GM12878 (cell line): ENCODE results near the gene RAI14. TPM values are rescaled to one million over a fixed set of nuclear protein-coding genes. Genes with fewer than 3 reads are reported as not detected.

ENCODE experiments used
- ATAC-seq: fragments of 200-7000 bp; cut with Tn5 transposase; 3 replicates; pipeline ENCODE4 v1.9.1; 2020; ENCODE audit warnings: mild to moderate bottlenecking, moderate library complexity
- BruUV-seq: library from RNA; stranded (reverse); fragments of 400-500 nt; replicated peaks from 2 replicates; lab custom pipeline; 2021; lab: Mats Ljungman, UMichigan
- CTCF ChIA-PET: fragments of 300-600 bp; sonication (Branson Sonifier 250); formaldehyde crosslinking; extraction: SDS; loops from one replicate; lab custom pipeline; 2021; ENCODE audit warnings: inconsistent platforms; lab: Yijun Ruan, JAX
- POLR2A ChIA-PET: fragments of 350-600 bp; formaldehyde crosslinking; extraction: SDS; loops from one replicate; lab custom pipeline; 2021; ENCODE audit warnings: inconsistent platforms; lab: Charles Lee
- RAD21 ChIA-PET: fragments of 300-600 bp; sonication (Branson Sonifier 250); formaldehyde crosslinking; loops from one replicate; lab custom pipeline; 2023; ENCODE audit warnings: antibody characterized with exemption; ENCODE audit not compliant: unreplicated experiment; lab: Charles Lee
- SMC1A ChIA-PET: fragments of 300-600 bp; sonication (Branson Sonifier 250); formaldehyde crosslinking; loops from one replicate; lab custom pipeline; 2023; ENCODE audit not compliant: unreplicated experiment, uncharacterized antibody; lab: Charles Lee
- DNase-seq: peaks from one replicate; pipeline ENCODE4 v3.0.0-alpha.2; 2011; ENCODE audit warnings: low read depth, low spot score
- FAIRE-seq: peaks from 3 replicates; lab custom pipeline; 2011; peaks lifted over from hg19 to GRCh38; lab: Jason Lieb, UNC
- H2AFZ ChIP-seq: 2 replicates; pipeline ENCODE4 v1.6.0; 2011; ENCODE audit warnings: low read depth, low read length, control low read depth; ENCODE audit not compliant: control insufficient read depth
- H3K27ac ChIP-seq: 2 replicates; pipeline ENCODE4 v1.5.1; 2011; ENCODE audit warnings: control low read depth; ENCODE audit not compliant: control insufficient read depth, insufficient read depth
- H3K27me3 ChIP-seq, 2 experiments: replicated peaks in 1 of 2; 2 replicates each; pipeline versions ENCODE4 v1.6.0 to v1.6.1; 2011; ENCODE audit warnings: low read length in 1 of 2; ENCODE audit not compliant: control insufficient read depth in 2 of 2, insufficient read depth in 2 of 2
- H3K36me3 ChIP-seq, 2 experiments: 2 replicates each; pipeline ENCODE4 v1.5.1; 2011; ENCODE audit warnings: low read length in 1 of 2; ENCODE audit not compliant: control insufficient read depth in 2 of 2, insufficient read depth in 2 of 2
- H3K4me1 ChIP-seq: 2 replicates; pipeline ENCODE4 v1.6.1; 2011; ENCODE audit warnings: mild to moderate bottlenecking, low read length, moderate library complexity, mixed read lengths; ENCODE audit not compliant: control insufficient read depth, insufficient read depth
- H3K4me2 ChIP-seq: 2 replicates; pipeline ENCODE4 v1.6.0; 2011; ENCODE audit warnings: control low read depth; ENCODE audit not compliant: control insufficient read depth, insufficient read depth
- H3K4me3 ChIP-seq: fragments of 200-600 bp; sonication (generic); 2 replicates; pipeline ENCODE4 v1.5.1; 2016
- H3K79me2 ChIP-seq: 2 replicates; pipeline ENCODE4 v1.6.0; 2011; ENCODE audit warnings: low read length; ENCODE audit not compliant: control insufficient read depth, insufficient read depth
- H3K9ac ChIP-seq: 2 replicates; pipeline ENCODE4 v1.8.0; 2011; ENCODE audit warnings: low read length, control low read depth, mixed read lengths; ENCODE audit not compliant: control insufficient read depth, insufficient read depth
- H3K9me3 ChIP-seq: replicated peaks from 3 replicates; pipeline ENCODE4 v1.5.1; 2011; ENCODE audit warnings: mild to moderate bottlenecking, low read length; ENCODE audit not compliant: control insufficient read depth, insufficient read depth
- H4K20me1 ChIP-seq: 2 replicates; pipeline ENCODE4 v1.6.0; 2011; ENCODE audit not compliant: control insufficient read depth, insufficient read depth
- BMI1 ChIP-seq: fragments of 450-650 bp; IDR thresholded peaks from 2 replicates; pipeline ENCODE4 v1.6.1; 2016; ENCODE audit warnings: mild to moderate bottlenecking, moderate library complexity, borderline replicate concordance
- EED ChIP-seq: sonication (generic); IDR thresholded peaks from 2 replicates; pipeline ENCODE4 v1.6.1; 2016; ENCODE audit warnings: antibody characterized with exemption, low read depth
- EGR1 ChIP-seq, 2 experiments: IDR thresholded peaks; 1 replicate in 1 of 2; 2 replicates in 1 of 2; pipeline ENCODE4 v1.6.1; 2011 to 2012; ENCODE audit warnings: low read depth in 2 of 2, low read length in 2 of 2, borderline replicate concordance in 1 of 2, mild to moderate bottlenecking in 1 of 2, moderate library complexity in 1 of 2
- ELK1 ChIP-seq: IDR thresholded peaks from 2 replicates; pipeline ENCODE4 v1.6.1; 2012; ENCODE audit warnings: low read depth, low read length, improper control_type of control experiment
- HDGF ChIP-seq: fragments of 450-650 bp; IDR thresholded peaks from 2 replicates; pipeline ENCODE4 v1.6.1; 2016; ENCODE audit warnings: antibody characterized with exemption
- JUNB ChIP-seq: IDR thresholded peaks from 2 replicates; pipeline ENCODE4 v1.6.1; 2016; ENCODE audit warnings: antibody characterized with exemption, mild to moderate bottlenecking
- NFIC ChIP-seq: IDR thresholded peaks from 2 replicates; pipeline ENCODE4 v1.6.1; 2012; ENCODE audit warnings: low read depth, mild to moderate bottlenecking, inconsistent platforms, low read length, moderate library complexity
- NR2C1 ChIP-seq: fragments of 450-650 bp; IDR thresholded peaks from 2 replicates; pipeline ENCODE4 v1.6.1; 2017; ENCODE audit warnings: antibody characterized with exemption, mild to moderate bottlenecking, moderate library complexity
- NR2F1 ChIP-seq: fragments of 450-650 bp; conservative IDR thresholded peaks from 2 replicates; pipeline ENCODE4 v1.6.1; 2017; ENCODE audit warnings: mild to moderate bottlenecking
- STAT3 ChIP-seq: IDR thresholded peaks from 2 replicates; pipeline ENCODE4 v1.6.1; 2011; ENCODE audit warnings: low read depth, low read length, improper control_type of control experiment
- TARDBP ChIP-seq: IDR thresholded peaks from 2 replicates; pipeline ENCODE4 v1.6.1; 2016; ENCODE audit warnings: borderline replicate concordance
- TCF3 ChIP-seq: IDR thresholded peaks from 2 replicates; pipeline ENCODE4 v1.6.1; 2012; ENCODE audit warnings: low read depth, mild to moderate bottlenecking, low read length, borderline replicate concordance; ENCODE audit not compliant: insufficient read depth
- ZBTB40 ChIP-seq: fragments of 450-650 bp; IDR thresholded peaks from 2 replicates; pipeline ENCODE4 v1.6.1; 2016; ENCODE audit warnings: mild to moderate bottlenecking, moderate library complexity, borderline replicate concordance
- WGBS: methylation state at CpG from one replicate; pipeline ENCODE4 v1.1.6; 2016; ENCODE audit warnings: low lambda C conversion rate; ENCODE audit not compliant: insufficient replicate concordance, insufficient coverage; ENCODE audit errors: missing lambda C conversion rate; 5-methylcytosine and 5-hydroxymethylcytosine counted together
- in situ Hi-C: fragments of 300-500 bp; cut with MboI; formaldehyde crosslinking; loops from 9 replicates; pipeline ENCODE4 v1.14.3; 2018; ENCODE audit warnings: mixed read lengths
- intact Hi-C: fragments of 100-400 bp; cut with micrococcal nuclease; formaldehyde crosslinking; loops from one replicate; pipeline ENCODE4 v1.14.2; 2022; ENCODE audit not compliant: unreplicated experiment
- polyA plus RNA-seq, 11 experiments: library from polyadenylated mRNA; depleted of rRNA in 4 of 11; unstranded in 6 of 11; stranded (reverse) in 5 of 11; fragments of >200 nt; fragmentation: Nextera tagmentation in 4 of 11; fragmentation: Illumina TruSeq in 1 of 11; extraction: Ambion mirVana in 4 of 11; extraction: Trizol in 1 of 11; gene quantifications; 1 replicate in 1 of 11; 2 replicates in 10 of 11; pipeline versions ENCODE4 v1.2.1 to v1.2.3, GENCODE V29; 2011 to 2016; ENCODE audit warnings: inconsistent platforms in 2 of 11, missing spikeins in 2 of 11, low read depth in 1 of 11
- total RNA-seq, 4 experiments: library from RNA; depleted of rRNA in 3 of 4; stranded (reverse); fragments of >200 nt in 3 of 4; fragmentation: Illumina TruSeq in 1 of 4; extraction: Trizol in 1 of 4; gene quantifications; 2 replicates each; pipeline versions ENCODE4 v1.2.1 to v1.2.3, GENCODE V29; 2013 to 2021

The RAI14 gene
- total and polyA plus RNA-seq, 10 of the 15 experiments (the other 5 are each of a cell fraction or from before 2014, with no cell fraction given): 0.18 to 4.6 (median 1.9) TPM

DNA sequence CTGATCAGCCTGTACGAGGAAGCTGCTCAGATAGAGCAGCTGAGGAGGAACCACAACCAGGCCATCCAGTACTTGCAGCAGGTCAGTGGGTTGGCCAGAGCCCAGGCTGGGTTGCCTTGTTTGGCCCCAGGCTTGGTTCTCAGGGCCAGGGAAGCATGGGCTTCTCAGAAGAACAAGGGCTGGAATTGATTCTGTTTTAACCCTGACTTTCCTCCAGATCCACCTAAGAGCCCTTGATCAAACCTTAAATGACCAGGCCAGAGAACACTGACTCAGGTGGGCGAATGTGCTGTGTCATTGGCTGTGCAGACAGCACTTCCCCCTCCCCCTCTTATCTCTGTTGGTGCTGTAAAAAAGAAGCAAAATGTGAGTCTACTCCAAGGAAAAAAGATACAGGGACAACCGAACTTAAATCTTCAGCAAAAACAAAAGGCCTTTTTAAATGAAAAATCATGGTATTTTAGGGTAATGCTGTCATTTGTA, 210.9 kb downstream of the RAI14 start (continued):
- TF ChIP-seq ZBTB40: no peak
- TF ChIP-seq EED: no peak
- no peak for TF ChIP-seq BMI1
- TF ChIP-seq HDGF: no peak
- no peak for TF ChIP-seq STAT3
- TF ChIP-seq NR2C1: no peak
- TF ChIP-seq JUNB: no peak
- no peak for TF ChIP-seq NFIC
- no peak for TF ChIP-seq EGR1 (IDR thresholded peaks at IDR 0.05; ENCODE audit: borderline replicate concordance in 1 of 2, low read depth in 2 of 2, low read length in 2 of 2)

DNA sequence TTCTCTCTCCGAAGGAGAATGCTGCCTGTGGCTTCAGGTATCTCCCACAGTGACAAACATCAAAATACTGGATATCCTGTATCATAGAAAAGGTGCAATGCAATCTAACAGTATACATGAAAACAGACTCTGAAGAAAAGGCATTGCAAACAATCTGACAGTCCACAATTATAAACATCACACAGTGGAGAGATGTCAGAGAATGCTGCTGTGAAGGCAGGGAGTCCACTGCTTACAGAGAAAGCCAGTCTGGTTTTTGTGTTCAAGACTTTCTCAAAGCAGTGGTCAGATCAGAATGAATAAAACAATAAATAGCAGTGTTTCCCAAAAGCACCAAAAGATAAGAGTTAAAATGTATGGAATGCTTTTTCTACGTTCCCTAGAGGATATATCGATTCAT, 211.5 kb downstream of the RAI14 start:
- no peaks in the 10 kb centered on the region for H3K4me1 ChIP-seq
- no peaks in the 10 kb centered on the region for H3K27me3 ChIP-seq
- TF ChIP-seq TCF3 (no peak), ELK1 (no peak), NR2F1 (no peak), TARDBP (no peak)
- no peak overlapping the region for H3K4me2 ChIP-seq
- no peak overlapping the region for H3K27ac ChIP-seq
- no peak overlapping the region for H2AFZ ChIP-seq
- in situ Hi-C loops (loop anchor here (25.0 kb wide), 1 partner anchor 680 kb away; no protein-coding TSS in a partner anchor), intact Hi-C loops (no loop called here)
- no peak for DNase-seq
- no peaks in the 10 kb centered on the region for H3K36me3 ChIP-seq
- H3K9ac ChIP-seq: no peak overlapping the region
- H3K79me2 ChIP-seq: no peaks in the 10 kb centered on the region
- BruUV-seq: no TSS peak
- H4K20me1 ChIP-seq: no peaks in the 10 kb centered on the region
- RAD21 ChIA-PET: no interaction called here
- SMC1A ChIA-PET: interaction anchor here (1.7 kb wide), 1 partner anchor 28 kb away, joined by 3 read pairs; no protein-coding TSS in a partner anchor
- CTCF ChIA-PET: no interaction called here
- no peak for ATAC-seq
- no peak for FAIRE-seq
- H3K4me3 ChIP-seq: no peak overlapping the region
- POLR2A ChIA-PET: no interaction called here
- WGBS: 56% methylated on average over 3 of the region's 3 CpGs
- H3K9me3 ChIP-seq: no peaks in the 10 kb centered on the region
